ENCODE data around the gene DNAJC17.

GRCh38 chr15:40845036-40845435 lies 37.8 kb upstream of the DNAJC17 start:
- TF ChIP-seq CTCF (IDR thresholded peaks at IDR 0.05; ENCODE audit: insufficient read depth, low read length, poor library complexity, severe bottlenecking) (no peak), EZH2phosphoT487 (conservative IDR thresholded peaks at IDR 0.05; ENCODE audit: low read length) (no peak)
